ENCODE results near the gene ZMYM4.

ZMYM4 gene

DNA sequence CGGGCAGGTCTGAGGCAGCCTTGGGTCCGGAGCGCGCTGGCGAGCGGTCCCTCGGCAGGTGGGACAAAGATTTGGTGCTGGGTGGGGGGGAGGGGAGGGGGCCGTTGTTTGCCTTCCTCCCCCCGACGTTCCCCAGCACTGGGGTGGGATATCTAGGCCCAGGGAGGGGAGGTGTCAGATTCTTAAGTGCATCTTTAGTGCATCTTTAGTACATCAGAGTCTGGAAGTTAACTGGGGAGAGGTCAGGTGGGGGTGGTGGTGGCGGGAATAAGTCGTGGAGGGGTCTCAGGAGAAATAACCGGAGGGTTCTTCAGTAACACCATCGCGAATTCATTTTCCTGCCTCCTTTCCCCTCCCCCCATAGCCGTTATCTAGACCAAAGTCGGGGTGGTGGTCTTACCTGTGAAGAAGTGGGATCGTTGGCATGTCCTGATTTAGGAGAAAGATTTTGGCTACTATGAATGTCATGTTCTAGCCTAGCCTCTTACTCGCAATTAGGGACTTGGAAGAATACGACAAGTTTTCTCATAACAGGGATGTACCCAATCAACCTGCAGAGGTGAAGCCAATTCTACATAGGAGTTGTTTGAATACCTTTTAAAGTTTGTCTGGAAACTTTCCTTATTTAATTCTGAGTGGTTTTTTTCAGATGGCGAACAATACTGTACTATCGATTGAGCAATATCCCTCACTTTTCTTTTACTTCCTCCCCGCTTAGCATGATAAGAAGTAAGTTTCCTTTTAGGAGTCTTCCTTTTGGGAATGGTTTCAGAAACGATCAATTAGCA is 886 bp downstream of the ZMYM4 start:
- DNase-seq = no peak
- in situ Hi-C loops (cut with HindIII; ENCODE audit: low pct_ligation_motif_present, low pct_unique_long_range_greater_than_20kb, low sequenced_read_pairs) = no loop called here

DNA sequence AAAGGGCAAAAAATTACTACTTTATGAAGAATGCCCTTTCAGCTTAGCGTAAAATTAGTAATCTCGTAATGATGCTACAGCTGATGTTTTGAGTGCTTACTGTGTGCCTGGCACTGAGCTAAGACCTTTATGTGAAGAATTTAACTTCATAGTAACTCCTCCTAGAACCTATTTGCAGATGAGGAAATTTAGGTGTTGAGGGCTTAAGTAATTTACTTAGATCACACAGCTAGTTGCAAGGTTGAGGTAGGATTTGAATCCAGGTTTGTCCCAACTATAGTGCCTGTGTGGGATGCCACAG is 1.4 kb downstream of the ZMYM4 start:
- no peak for DNase-seq
- in situ Hi-C loops (cut with HindIII; ENCODE audit: low pct_ligation_motif_present, low pct_unique_long_range_greater_than_20kb, low sequenced_read_pairs) = no loop called here

DNA sequence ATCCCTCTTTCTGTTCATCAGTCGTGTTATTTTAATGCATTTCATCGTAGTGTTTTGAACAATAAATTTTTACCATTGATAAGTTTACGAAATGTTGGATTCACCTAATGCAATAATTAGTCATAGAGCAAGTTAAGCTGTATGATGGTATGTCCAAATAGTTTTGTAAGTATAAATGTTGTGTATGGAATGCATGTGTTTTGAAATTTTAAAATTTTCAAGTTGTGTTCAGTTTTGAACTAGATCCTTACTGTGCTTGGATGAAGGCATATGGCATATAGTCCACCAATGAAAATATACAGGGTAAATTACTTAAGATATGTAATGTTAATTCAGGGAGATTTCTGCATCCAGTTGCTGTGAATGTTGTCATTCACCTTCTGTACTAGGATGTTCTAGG is 2.3 kb downstream of the ZMYM4 start:
- no peak for DNase-seq
- in situ Hi-C loops (cut with HindIII; ENCODE audit: low pct_ligation_motif_present, low pct_unique_long_range_greater_than_20kb, low sequenced_read_pairs) = no loop called here

DNA sequence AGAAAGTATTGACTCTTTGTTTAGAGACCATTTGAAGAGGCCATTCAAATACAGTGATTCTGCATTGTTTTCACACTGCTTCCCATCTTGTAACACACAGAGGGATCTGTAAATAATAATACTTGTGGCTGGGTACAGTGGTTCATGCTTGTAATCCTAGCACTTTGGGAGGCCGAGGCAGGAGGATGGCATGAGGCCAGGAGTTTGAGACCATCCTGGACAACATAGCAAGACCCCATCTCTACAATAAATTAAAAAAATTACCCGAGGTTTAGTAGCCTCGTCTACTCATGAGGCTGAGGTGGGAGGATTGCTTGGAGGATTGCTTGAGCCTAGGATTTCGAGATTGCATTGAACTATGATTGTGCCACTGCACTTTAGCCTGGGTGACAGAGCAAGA is 5.7 kb downstream of the ZMYM4 start:
- DNase-seq = no peak
- in situ Hi-C loops (cut with HindIII; ENCODE audit: low pct_ligation_motif_present, low pct_unique_long_range_greater_than_20kb, low sequenced_read_pairs) = no loop called here

DNA sequence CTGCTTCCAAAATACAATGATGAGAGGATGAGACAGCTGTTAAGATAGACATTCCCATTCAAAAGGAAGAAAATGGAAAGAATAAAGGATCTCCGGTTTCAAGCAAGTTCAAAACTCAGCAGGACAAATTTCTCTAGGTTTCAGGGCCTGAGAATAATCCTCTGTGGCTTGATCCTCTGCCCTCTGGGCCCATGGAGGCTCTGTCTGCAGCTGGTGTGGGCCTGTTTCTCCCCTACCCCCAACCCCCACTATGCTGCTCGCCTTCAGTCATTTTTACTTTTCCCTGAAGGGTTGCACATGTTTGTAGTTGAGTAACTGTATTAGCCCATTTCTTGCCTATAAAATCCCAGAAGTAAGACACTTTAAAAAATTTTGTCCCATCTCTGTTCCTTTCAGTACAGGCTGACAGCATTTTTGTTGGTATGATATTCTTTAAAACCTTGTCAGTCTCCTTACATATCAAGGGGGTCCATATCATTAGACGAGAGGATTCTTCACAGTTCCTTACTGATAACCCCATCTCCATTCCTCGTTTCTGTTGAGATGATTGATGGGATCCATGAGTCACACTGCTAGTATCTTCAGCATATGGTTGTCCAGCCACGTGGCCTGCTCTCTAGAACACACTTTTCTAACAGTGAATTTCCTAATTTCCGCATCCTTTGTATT is 10.5 kb downstream of the ZMYM4 start:
- DNase-seq = no peak
- in situ Hi-C loops (cut with HindIII; ENCODE audit: low pct_ligation_motif_present, low pct_unique_long_range_greater_than_20kb, low sequenced_read_pairs) = no loop called here

DNA sequence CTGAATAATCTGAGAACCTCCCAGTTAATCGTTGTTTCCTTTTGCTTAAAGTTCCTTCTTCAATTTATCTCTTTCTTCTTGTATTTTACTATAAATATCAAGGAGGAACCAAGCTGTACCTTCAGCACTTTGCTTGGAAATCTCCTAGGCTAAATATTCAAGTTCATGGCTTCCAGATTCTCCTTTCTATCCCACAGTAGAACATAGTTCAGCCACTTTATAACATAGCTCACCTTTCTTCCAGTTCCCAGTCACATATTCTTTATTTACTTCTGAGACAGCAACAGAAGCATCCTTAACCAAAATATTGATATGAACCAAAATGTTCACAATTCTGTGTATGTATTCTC is 11.0 kb downstream of the ZMYM4 start:
- in situ Hi-C loops (cut with HindIII; ENCODE audit: low pct_ligation_motif_present, low pct_unique_long_range_greater_than_20kb, low sequenced_read_pairs) = no loop called here
- DNase-seq = no peak

DNA sequence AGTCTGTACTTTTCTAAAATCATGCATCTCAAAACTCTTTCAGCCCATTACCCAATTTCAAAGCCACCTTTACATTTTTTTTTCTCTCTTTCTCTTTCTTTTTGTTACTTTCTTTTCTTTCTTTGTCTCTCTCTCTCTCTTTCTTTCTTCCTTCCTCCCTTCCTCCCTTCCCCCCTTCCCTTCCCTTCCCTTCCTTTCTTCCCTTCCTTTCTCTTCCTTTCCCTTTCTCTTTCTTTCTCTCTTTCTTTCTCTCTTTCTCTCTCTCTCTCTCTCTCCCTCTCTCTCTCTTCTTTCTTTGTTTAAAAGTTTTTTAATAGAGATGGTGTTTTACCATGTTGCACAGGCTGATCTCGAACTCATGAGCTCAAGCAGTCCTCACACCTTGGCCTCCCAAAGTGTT is 11.5 kb downstream of the ZMYM4 start:
- in situ Hi-C loops (cut with HindIII; ENCODE audit: low pct_ligation_motif_present, low pct_unique_long_range_greater_than_20kb, low sequenced_read_pairs) = no loop called here

DNA sequence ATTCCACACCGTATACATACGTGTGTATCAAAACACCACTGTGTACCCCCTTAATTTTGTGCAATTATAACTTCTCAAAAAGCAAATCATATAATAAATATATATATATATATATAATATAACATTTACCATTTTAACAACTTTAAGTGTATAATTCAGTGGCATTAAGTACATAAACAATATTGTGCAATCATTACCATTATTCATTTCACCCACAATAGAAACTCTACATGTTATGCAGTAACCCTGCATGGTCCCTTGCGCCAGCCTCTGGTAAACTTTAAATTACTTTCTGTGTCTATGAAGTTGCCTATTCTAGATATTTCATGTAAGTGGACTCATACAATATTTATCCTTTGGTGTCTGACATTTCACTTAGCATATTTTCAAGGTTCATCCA is 13.1 kb downstream of the ZMYM4 start:
- DNase-seq = no peak
- in situ Hi-C loops (cut with HindIII; ENCODE audit: low pct_ligation_motif_present, low pct_unique_long_range_greater_than_20kb, low sequenced_read_pairs) = no loop called here

More for the DNA sequence above, 11.5 kb downstream of the ZMYM4 start:
- no peak for DNase-seq

DNA sequence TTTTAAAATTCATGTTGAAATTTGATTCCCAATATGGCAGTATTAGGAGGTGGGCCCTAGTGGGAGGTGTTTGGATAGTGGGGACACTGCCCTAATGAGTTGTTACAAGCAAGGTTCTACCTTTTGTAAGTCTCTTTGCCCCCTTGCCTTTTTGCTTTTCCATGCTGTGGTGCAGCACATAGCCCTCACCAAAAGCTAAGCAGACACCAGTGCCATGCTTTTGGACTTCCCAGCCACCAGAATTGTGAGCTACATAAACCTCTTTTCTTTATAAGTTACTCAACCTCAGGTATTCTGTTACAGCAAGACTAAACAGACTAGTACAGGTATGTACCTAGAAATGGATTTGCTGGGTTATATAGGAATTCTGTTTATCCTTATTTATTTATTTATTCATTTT is 13.7 kb downstream of the ZMYM4 start:
- no peak for DNase-seq
- in situ Hi-C loops (cut with HindIII; ENCODE audit: low pct_ligation_motif_present, low pct_unique_long_range_greater_than_20kb, low sequenced_read_pairs) = no loop called here

DNA sequence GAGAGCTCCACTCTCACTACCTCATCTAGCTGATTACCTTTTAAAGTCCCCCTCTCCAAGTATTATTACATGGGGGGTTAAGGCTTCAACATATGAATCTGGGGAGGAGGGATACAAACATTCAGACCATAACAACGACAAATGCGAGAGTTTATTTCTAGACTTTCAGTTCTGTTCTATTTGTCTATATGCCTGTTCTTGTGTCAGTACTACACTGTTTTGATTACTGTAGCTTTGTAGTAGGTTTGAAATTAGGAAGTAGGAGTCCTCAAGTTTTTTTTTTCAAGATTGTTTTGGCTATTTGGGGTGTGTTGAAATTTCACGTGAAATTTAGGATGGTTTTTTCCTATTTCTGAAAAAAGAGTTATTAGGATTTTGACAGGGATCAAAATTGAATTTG is 16.3 kb downstream of the ZMYM4 start:
- DNase-seq = no peak
- in situ Hi-C loops (cut with HindIII; ENCODE audit: low pct_ligation_motif_present, low pct_unique_long_range_greater_than_20kb, low sequenced_read_pairs) = no loop called here

DNA sequence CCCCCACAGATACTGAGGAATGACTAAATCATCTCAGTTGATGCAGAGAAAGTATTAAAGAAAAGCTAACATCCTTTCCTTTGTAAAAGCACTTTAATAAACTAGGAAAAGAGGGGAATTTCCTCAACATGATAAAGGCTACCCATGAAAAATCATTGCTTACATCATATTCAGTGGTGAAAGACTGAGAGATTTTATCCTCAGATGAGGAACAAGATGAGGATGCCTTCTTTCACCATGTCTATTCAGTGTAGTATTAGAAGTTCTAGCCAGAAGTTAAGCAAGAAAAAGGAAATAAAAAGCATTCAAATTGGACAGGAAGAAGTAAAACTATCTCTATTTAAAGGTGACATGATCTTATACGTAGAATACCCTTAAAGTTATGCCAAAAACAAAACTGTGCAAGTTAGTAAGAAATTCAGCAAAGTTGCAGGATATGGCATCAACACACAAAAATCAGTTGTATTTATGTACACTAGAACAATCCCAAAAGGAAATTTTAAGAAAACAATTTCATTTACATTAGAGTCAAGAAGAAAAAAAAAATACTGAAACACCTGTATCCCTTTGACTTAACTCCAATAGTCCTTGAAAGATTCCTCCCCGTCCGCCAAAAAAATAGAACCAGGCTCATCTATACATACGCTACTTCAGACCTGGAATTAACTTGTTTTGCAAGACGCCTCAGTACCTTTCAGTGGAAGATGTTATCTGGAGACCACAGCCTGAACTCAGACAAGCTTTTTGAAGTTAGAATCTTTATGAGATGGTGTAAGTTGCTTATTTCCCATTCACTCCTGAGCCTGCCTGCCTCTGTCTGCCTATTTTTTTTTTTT is 17.5 kb downstream of the ZMYM4 start:
- no peak for DNase-seq
- in situ Hi-C loops (cut with HindIII; ENCODE audit: low pct_ligation_motif_present, low pct_unique_long_range_greater_than_20kb, low sequenced_read_pairs) = no loop called here

DNA sequence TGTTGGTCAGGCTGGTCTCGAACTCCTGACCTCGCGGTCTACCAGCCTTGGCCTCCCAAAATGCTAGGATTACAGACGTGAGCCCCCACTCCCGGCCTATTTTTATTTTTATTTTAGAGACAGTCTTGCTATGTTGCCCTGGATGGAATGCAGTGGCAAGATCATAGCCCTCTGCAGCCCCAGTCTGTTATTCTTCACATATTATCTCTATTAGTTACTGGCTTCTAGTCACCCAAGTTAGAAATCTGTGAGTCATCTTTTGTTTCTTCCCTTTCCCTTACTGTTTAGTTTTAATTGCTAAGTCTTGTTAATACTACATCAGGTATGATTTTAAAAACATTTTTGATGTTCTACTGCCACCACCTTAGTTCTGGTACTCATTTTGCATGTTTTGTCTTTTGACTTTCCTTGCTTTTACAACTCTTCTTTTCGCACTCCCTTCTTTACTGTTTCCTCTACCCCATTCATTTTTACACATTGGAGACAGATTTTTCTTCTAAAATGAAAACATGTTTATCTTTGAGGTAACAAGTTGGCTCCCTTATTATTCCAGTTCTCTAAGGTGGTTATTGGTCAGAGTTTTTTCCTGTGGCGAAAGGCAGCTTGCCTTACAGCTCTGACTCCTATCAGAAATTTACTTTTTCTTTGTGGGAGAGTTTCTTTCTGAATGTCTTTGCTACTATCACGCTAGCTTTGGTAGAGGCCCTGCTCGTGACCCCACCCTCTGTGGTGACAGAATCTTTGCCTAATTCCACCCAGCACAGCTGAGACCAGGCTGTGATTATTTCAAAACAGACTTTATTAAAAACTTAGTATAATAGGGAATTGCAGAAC is 19.5 kb downstream of the ZMYM4 start:
- in situ Hi-C loops (cut with HindIII; ENCODE audit: low pct_ligation_motif_present, low pct_unique_long_range_greater_than_20kb, low sequenced_read_pairs) = no loop called here
- DNase-seq = peak; percentile 8

DNA sequence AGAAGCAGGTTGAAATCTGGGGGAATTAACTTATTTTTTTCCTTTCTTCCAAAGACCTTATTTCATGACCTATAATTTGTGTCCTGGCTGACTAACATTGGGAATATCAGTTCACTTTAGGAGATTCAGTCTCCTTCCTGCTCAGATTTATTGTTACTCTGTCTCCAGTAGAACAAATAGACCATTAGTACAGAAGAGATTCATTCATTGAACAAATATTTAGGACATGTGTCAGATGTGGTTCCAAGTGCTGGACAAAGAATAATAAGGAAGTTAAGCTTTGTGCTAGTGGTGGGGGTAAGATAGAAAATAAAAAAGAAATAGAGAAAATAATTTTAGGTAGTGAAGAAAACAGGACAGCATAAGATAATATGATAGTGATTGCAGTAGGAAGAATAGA is 20.3 kb downstream of the ZMYM4 start:
- no peak for DNase-seq
- in situ Hi-C loops (cut with HindIII; ENCODE audit: low pct_ligation_motif_present, low pct_unique_long_range_greater_than_20kb, low sequenced_read_pairs) = no loop called here

DNA sequence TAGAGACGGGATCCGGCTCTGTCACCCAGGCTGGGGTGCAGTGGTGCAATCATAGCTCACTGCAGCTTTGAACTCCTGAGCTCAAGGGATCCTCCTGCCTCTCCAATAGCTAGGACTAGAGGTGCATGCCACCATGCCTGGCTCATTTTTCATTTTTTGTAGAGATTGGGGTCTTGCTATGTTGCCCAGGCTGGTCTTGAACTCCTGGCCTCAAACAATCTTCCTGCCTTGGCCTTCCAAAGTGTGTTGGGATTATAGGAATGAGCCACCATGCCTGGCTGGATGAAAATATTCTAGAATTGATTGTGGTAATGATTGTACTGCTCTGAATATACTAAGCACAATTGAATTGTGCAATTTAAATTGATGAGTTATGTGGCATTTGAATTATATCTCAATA is 21.9 kb downstream of the ZMYM4 start:
- in situ Hi-C loops (cut with HindIII; ENCODE audit: low pct_ligation_motif_present, low pct_unique_long_range_greater_than_20kb, low sequenced_read_pairs) = no loop called here
- DNase-seq = no peak

DNA sequence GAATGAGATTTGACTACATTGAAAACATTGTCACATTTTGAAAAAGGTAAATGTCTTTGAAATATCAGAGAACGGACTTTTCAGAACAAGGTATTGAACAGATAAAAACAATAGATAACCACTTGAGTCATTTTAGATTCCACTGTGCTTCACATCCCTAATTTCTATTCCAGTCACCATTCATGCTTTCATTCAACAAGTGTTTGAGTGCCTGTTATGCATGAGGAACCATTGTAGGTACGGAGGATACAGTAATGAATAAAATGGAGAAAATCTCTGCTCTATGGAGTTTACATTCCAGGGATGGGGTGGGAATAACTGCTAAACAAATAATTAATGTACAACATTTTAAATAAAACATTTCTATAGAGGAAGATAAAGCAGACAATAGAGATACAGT is 26.3 kb downstream of the ZMYM4 start:
- in situ Hi-C loops (cut with HindIII; ENCODE audit: low pct_ligation_motif_present, low pct_unique_long_range_greater_than_20kb, low sequenced_read_pairs) = no loop called here
- no peak for DNase-seq

DNA sequence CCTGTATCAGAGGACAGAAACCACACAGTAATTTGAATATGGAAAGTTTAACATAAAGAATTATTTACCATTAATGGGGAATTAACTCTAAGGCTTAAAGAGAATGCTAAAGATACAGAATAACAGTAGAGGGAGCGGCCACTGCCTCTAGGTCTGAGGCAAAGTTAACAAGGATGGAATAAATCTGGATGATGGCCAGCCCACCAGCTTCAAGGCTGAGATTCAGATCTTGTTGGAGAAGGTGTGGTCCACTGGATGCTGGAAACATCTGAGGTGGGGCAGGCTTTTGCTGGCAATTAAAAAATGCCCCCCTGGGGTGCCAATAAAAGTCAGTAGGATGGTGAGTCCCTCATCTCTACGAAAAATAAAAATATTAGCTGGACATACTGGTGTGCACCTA is 29.4 kb downstream of the ZMYM4 start:
- no peak for DNase-seq
- in situ Hi-C loops (cut with HindIII; ENCODE audit: low pct_ligation_motif_present, low pct_unique_long_range_greater_than_20kb, low sequenced_read_pairs) = no loop called here

DNA sequence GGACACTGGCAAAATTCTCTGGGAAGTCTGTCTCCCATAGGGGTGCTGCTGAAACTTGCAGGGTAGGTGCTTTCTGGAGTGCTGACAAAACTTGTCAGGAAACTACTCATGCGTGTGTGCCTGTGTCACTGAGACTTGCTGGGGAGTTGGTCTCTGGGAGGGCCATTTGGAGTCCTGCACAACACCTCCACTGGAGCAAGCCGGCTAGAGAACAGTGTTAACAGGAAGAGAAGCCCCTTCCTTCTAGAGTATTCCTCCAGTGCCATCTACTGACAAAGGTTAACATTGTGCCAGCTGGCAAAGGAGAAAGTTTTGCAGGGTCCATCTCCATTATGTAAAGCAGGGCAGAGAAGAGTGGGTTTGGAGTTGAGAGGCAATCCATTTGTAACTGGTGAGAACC is 30.0 kb downstream of the ZMYM4 start:
- in situ Hi-C loops (cut with HindIII; ENCODE audit: low pct_ligation_motif_present, low pct_unique_long_range_greater_than_20kb, low sequenced_read_pairs) = no loop called here
- peak; percentile 43 for DNase-seq

DNA sequence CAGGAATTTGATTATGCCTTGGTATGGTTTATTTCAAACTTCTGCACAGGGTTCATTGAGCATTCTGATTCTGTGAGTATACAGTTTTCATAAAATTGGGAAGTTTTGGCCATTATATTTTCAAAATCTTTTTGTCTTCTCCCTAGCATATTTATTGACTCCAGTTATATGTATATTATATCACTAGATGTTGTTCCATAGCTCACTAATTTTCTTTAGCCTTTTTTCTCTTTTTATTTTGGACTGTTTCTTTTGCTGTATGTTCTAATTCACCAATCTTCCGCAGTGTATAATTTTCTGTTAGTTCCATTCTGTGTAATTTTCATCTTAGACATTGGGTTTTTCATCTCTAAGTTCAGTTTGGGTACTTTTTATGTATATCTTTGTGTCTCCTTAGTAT is 31.9 kb downstream of the ZMYM4 start:
- in situ Hi-C loops (cut with HindIII; ENCODE audit: low pct_ligation_motif_present, low pct_unique_long_range_greater_than_20kb, low sequenced_read_pairs) = no loop called here
- no peak for DNase-seq
